Erythroblast (primary cell): ENCODE results near the gene AFAP1L2.

Experiments
- GATA1 ChIP-seq: IDR thresholded peaks from 2 replicates; pipeline ENCODE4 v1.6.1; 2011; ENCODE audit warnings: low read depth, mild to moderate bottlenecking, control low read depth, low read length, moderate library complexity
- POLR2A ChIP-seq: IDR thresholded peaks from 2 replicates; pipeline ENCODE4 v1.6.1; 2011; ENCODE audit warnings: mild to moderate bottlenecking, low read length

DNA sequence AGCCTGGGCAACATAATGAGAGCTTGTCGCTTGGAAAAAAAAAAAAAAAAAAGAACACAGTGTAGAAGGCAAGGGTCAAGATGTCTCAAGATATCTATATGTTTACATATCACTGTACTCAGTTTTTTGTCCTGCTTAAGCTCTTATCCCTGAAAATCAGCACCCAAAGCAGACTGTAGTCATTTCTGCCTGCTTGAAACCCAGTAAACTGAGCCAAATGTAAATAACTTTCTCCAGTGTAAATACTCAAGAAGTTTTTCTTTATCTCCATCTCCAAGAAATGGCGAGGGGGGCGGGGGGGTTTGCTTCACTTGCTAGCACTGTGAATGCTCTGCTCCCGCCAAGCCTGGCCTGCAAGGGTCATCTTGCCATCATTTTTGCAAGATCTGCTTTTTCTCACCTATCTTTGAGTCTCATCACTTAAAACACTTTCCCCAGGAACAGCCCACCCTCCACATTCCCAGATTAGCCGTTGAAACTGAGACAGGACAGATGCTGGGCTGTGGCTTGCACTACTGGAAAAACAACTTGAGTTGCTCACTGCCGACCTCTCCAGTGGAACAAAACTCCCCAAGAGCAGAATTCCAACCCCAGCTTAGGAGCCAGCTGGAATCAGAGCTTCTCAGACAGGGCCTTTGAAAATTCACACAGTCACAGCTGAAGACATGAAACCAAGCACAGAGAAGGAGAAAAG, 54.6 kb downstream of the AFAP1L2 start:
- TF ChIP-seq POLR2A (no peak), GATA1 (no peak)
